ENCODE measurements around the gene HADHA. TPM values are rescaled to one million over a fixed set of nuclear protein-coding genes. Genes with fewer than 3 reads are reported as not detected.
A peak's percentile ranks its signal among the peaks of the same experiment; 100 is the strongest.

The HADHA gene
- total and polyA plus RNA-seq, 4 donors: 35.2 to 117 (median 94.2) TPM

- peaks cover 23 to 41% (median 32%) of the 10 kb centered on the region in 4 donors for H3K36me3 ChIP-seq (ENCODE audit: control insufficient read depth in 4 of 4, insufficient read depth in 4 of 4, low read length in 4 of 4)
- no peak overlapping the region for H3K9ac ChIP-seq (ENCODE audit: insufficient read depth in 1 of 2, low read length in 2 of 2)
- H3K27me3 ChIP-seq (ENCODE audit: control insufficient read depth in 3 of 3, insufficient read depth in 3 of 3, low read length in 2 of 3): no peaks in the 10 kb centered on the region
- ATAC-seq (ENCODE audit: insufficient read depth, low FRiP score) (no peak), DNase-seq (no peak)
- H3K27ac ChIP-seq (ENCODE audit: low read depth in 1 of 2, low read length in 1 of 2): no peak overlapping the region
- H3K4me1 ChIP-seq (ENCODE audit: control insufficient read depth in 5 of 5, insufficient read depth in 5 of 5, low read length in 5 of 5): peaks cover 0 to 5% (median 0%) of the 10 kb centered on the region in 5 donors
- H3K9me3 ChIP-seq (ENCODE audit: control insufficient read depth in 4 of 4, insufficient read depth in 3 of 4, low read length in 3 of 4): no peaks in the 10 kb centered on the region
- 90 to 93% methylated on average over 2 of the region's 2 CpGs for WGBS, 2 donors
- TF ChIP-seq CTCF (IDR thresholded peaks at IDR 0.05; ENCODE audit: control extremely low read depth, extremely low read depth): no peak
- H3K4me3 ChIP-seq: no peak overlapping the region
Measured at GRCh38 chr2:26224095-26224494, 20.3 kb downstream of the HADHA start.

- Histone ChIP-seq H3K4me3 (no peak overlapping the region), H3K9ac (ENCODE audit: insufficient read depth in 1 of 2, low read length in 2 of 2) (no peak overlapping the region), H3K9me3 (ENCODE audit: control insufficient read depth in 4 of 4, insufficient read depth in 3 of 4, low read length in 3 of 4) (no peaks in the 10 kb centered on the region), H3K27ac (ENCODE audit: low read depth in 1 of 2, low read length in 1 of 2) (no peak overlapping the region), H3K27me3 (ENCODE audit: control insufficient read depth in 3 of 3, insufficient read depth in 3 of 3, low read length in 2 of 3) (no peaks in the 10 kb centered on the region), H3K36me3 (ENCODE audit: control insufficient read depth in 4 of 4, insufficient read depth in 4 of 4, low read length in 4 of 4) (peaks cover 17 to 39% (median 25%) of the 10 kb centered on the region in 4 donors), H3K4me1 (ENCODE audit: control insufficient read depth in 5 of 5, insufficient read depth in 5 of 5, low read length in 5 of 5) (peaks cover 0 to 5% (median 0%) of the 10 kb centered on the region in 5 donors)
- WGBS, 2 donors: 93 to 95% methylated on average over 1 of the region's 1 CpG
- ATAC-seq (ENCODE audit: insufficient read depth, low FRiP score) (peak; percentile 19), DNase-seq (peak in 2 of 3 donors; percentile 20 to 55)
- TF ChIP-seq CTCF (IDR thresholded peaks at IDR 0.05; ENCODE audit: control extremely low read depth, extremely low read depth): no peak
Measured at GRCh38 chr2:26223018-26223417, 21.4 kb downstream of the HADHA start.

- H3K4me3 ChIP-seq: no peak overlapping the region
- ATAC-seq (ENCODE audit: insufficient read depth, low FRiP score) (no peak), DNase-seq (no peak)
- no peak overlapping the region for H3K9ac ChIP-seq (ENCODE audit: insufficient read depth in 1 of 2, low read length in 2 of 2)
- no peak for TF ChIP-seq CTCF (IDR thresholded peaks at IDR 0.05; ENCODE audit: control extremely low read depth, extremely low read depth)
- H3K27ac ChIP-seq (ENCODE audit: low read depth in 1 of 2, low read length in 1 of 2): no peak overlapping the region
- WGBS, 2 donors: 81 to 82% methylated on average over 6 of the region's 6 CpGs
- H3K4me1 ChIP-seq (ENCODE audit: control insufficient read depth in 5 of 5, insufficient read depth in 5 of 5, low read length in 5 of 5): peaks cover 0 to 2% (median 0%) of the 10 kb centered on the region in 5 donors
- peaks cover 21 to 52% (median 43%) of the 10 kb centered on the region in 4 donors for H3K36me3 ChIP-seq (ENCODE audit: control insufficient read depth in 4 of 4, insufficient read depth in 4 of 4, low read length in 4 of 4)
- no peaks in the 10 kb centered on the region for H3K9me3 ChIP-seq (ENCODE audit: control insufficient read depth in 4 of 4, insufficient read depth in 3 of 4, low read length in 3 of 4)
- H3K27me3 ChIP-seq (ENCODE audit: control insufficient read depth in 3 of 3, insufficient read depth in 3 of 3, low read length in 2 of 3): no peaks in the 10 kb centered on the region
Measured at GRCh38 chr2:26217720-26218119, 26.7 kb downstream of the HADHA start.

- WGBS, 2 donors: 96 to 98% methylated on average over 4 of the region's 4 CpGs
- Histone ChIP-seq H3K36me3 (ENCODE audit: control insufficient read depth in 4 of 4, insufficient read depth in 4 of 4, low read length in 4 of 4) (peaks cover 18 to 56% (median 38%) of the 10 kb centered on the region in 4 donors), H3K4me3 (no peak overlapping the region)
Measured at GRCh38 chr2:26216587-26216986, 27.8 kb downstream of the HADHA start.

More at GRCh38 chr2:26216587-26216986, 27.8 kb downstream of the HADHA start:
- no peak for TF ChIP-seq CTCF (IDR thresholded peaks at IDR 0.05; ENCODE audit: control extremely low read depth, extremely low read depth)
- no peak overlapping the region for H3K9ac ChIP-seq (ENCODE audit: insufficient read depth in 1 of 2, low read length in 2 of 2)
- DNase-seq (no peak), ATAC-seq (ENCODE audit: insufficient read depth, low FRiP score) (no peak)
- no peaks in the 10 kb centered on the region for H3K4me1 ChIP-seq (ENCODE audit: control insufficient read depth in 5 of 5, insufficient read depth in 5 of 5, low read length in 5 of 5)
- no peaks in the 10 kb centered on the region for H3K27me3 ChIP-seq (ENCODE audit: control insufficient read depth in 3 of 3, insufficient read depth in 3 of 3, low read length in 2 of 3)
- H3K27ac ChIP-seq (ENCODE audit: low read depth in 1 of 2, low read length in 1 of 2): no peak overlapping the region
- no peaks in the 10 kb centered on the region for H3K9me3 ChIP-seq (ENCODE audit: control insufficient read depth in 4 of 4, insufficient read depth in 3 of 4, low read length in 3 of 4)

All from lung (tissue), 12 donors.